ENCODE measurements around the gene SPCS3. TPM values are rescaled to one million over a fixed set of nuclear protein-coding genes. Genes with fewer than 3 reads are reported as not detected.

SPCS3 gene
- total RNA-seq, 1 donor from 2014 or later, result 57.4 TPM

DNA sequence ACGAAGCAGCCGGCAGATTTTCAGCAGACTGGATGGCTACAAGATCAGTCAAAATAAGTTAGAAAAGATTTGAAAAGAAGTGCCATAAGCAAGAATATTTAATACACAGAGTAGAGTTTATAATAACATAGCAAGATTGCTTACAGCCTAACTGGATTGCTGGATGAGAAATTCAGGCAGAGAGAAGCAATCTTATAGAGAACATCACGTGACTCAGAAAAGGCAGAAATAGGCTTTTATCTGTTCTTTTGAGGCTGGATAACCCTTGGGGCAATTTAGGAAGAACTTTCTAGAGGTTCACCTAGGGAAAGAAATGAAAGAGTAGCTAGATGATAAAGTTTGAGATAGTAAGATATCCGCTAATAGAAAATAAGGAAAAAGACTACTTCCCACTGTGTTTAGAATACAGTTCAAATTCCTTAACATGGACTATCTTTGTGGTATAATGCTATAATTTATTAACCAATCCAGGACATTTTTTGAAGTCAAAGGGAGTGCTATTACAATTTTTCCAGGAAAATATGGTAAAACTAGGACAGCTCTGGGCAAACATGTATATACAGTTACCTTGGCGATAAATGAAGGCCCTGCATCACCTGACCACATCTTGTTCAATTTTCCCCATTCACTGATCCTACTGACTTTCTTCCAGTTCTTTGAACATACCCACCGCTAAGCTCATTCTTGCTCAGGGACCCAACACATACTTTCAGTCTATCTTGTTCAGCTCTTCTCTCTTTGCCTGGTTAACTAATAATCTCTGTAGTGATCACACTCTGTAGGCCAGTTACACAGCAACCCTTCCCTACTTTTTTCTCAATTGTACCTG is 12.7 kb upstream of the SPCS3 start:
- Histone ChIP-seq H3K36me3 (no peaks in the 10 kb centered on the region), H3K9me3 (no peaks in the 10 kb centered on the region), H3K27ac (no peak overlapping the region), H3K4me1 (no peaks in the 10 kb centered on the region), H3K4me3 (no peak overlapping the region), H3K27me3 (no peaks in the 10 kb centered on the region)
- intact Hi-C loops (cut with DNase I), result no loop called here
- TF ChIP-seq CTCF (IDR thresholded peaks at IDR 0.05), result no peak
- no peak for DNase-seq (ENCODE audit: low spot score in 2 of 2)

GRCh38 chr4:176307666-176307930 is 12.2 kb upstream of the SPCS3 start:
- Histone ChIP-seq H3K4me3 (no peak overlapping the region), H3K27ac (no peak overlapping the region), H3K4me1 (no peaks in the 10 kb centered on the region), H3K27me3 (no peaks in the 10 kb centered on the region), H3K36me3 (no peaks in the 10 kb centered on the region), H3K9me3 (no peaks in the 10 kb centered on the region)
- no peak for DNase-seq (ENCODE audit: low spot score in 2 of 2)
- TF ChIP-seq CTCF (IDR thresholded peaks at IDR 0.05), result no peak
- intact Hi-C loops (cut with DNase I), result no loop called here

- Histone ChIP-seq H3K4me1 (no peaks in the 10 kb centered on the region), H3K27me3 (no peaks in the 10 kb centered on the region), H3K27ac (no peak overlapping the region), H3K36me3 (no peaks in the 10 kb centered on the region), H3K4me3 (no peak overlapping the region), H3K9me3 (no peaks in the 10 kb centered on the region)
- no peak for DNase-seq (ENCODE audit: low spot score in 2 of 2)
- TF ChIP-seq CTCF (IDR thresholded peaks at IDR 0.05), result no peak
- intact Hi-C loops (cut with DNase I), result no loop called here
Observed at GRCh38 chr4:176308441-176308840, 11.3 kb upstream of the SPCS3 start.

DNA sequence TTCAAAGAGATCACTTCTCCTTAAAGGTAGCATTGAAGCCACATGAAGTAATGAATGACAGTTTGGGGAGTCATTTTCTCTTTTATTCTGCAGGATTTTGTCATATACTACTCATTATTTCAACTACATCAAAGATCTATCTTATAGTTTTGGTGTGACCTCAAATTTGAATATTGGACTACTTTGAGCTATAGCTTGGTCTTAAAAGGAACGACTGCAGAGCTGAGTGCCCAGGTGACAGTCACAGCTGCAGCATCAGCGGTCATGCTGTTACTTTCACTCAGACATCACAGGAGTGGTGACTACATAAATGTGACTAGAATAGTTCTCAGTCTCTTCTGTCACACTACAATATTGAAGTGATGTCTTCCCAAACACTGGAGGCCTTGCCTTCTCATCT is 10.7 kb upstream of the SPCS3 start:
- Histone ChIP-seq H3K36me3 (no peaks in the 10 kb centered on the region), H3K27ac (no peak overlapping the region), H3K4me1 (no peaks in the 10 kb centered on the region), H3K27me3 (no peaks in the 10 kb centered on the region), H3K4me3 (no peak overlapping the region), H3K9me3 (no peaks in the 10 kb centered on the region)
- no peak for DNase-seq (ENCODE audit: low spot score in 2 of 2)
- intact Hi-C loops (cut with DNase I), result no loop called here
- TF ChIP-seq CTCF (IDR thresholded peaks at IDR 0.05), result no peak

GRCh38 chr4:176309772-176310171 is 10.0 kb upstream of the SPCS3 start:
- no peaks in the 10 kb centered on the region for H3K36me3 ChIP-seq
- no peak for DNase-seq (ENCODE audit: low spot score in 2 of 2)
- no peaks in the 10 kb centered on the region for H3K27me3 ChIP-seq
- no peaks in the 10 kb centered on the region for H3K9me3 ChIP-seq
- intact Hi-C loops (cut with DNase I), result no loop called here
- H3K4me1 ChIP-seq, result no peaks in the 10 kb centered on the region
- no peak for TF ChIP-seq CTCF (IDR thresholded peaks at IDR 0.05)
- H3K4me3 ChIP-seq, result no peak overlapping the region
- no peak overlapping the region for H3K27ac ChIP-seq
